Measurements from ENCODE around the gene ZNF775.

ZNF775 gene

DNA sequence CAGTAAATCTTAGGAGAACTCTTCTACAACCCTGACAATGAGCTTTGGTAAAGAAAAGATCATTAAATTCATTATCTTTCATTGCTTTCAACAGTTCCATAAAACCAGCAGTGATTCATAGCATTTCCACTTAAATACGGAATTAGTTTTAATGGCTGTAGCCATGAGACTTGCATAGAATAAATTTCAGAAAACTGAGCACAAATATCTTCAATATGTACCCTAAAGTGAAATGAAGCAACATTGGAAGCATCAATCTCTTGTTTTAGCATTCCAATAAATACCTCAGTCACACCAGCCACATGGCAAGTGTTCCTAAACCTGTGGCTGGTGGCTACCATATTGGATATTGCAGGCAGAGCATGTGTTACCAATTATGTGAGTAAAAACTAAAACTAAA is 34.1 kb upstream of the ZNF775 start:
- no peak for DNase-seq (ENCODE audit: extremely low read depth in 1 of 2, low read depth in 1 of 2)

DNA sequence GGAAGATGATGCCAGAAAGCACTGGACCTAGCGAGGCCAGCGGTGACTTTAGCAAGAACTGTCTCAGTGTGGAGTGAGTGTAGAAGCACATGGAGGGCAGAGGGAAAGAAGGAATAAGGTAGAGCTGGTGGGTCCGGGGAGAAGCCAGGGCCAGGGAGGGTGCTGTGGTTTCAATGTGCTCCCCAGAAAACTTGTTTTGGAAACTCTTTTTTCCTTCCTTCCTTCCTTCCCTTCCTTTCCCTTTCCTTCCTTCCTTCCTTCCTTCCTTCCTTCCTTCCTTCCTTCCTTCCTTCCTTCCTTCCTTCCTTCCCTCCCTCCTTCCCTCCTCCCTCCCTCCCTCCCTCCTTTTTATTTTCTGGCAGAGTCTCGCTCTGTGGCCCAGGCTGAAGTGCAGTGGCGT is 32.2 kb upstream of the ZNF775 start:
- DNase-seq (ENCODE audit: extremely low read depth in 1 of 2, low read depth in 1 of 2) = no peak

DNA sequence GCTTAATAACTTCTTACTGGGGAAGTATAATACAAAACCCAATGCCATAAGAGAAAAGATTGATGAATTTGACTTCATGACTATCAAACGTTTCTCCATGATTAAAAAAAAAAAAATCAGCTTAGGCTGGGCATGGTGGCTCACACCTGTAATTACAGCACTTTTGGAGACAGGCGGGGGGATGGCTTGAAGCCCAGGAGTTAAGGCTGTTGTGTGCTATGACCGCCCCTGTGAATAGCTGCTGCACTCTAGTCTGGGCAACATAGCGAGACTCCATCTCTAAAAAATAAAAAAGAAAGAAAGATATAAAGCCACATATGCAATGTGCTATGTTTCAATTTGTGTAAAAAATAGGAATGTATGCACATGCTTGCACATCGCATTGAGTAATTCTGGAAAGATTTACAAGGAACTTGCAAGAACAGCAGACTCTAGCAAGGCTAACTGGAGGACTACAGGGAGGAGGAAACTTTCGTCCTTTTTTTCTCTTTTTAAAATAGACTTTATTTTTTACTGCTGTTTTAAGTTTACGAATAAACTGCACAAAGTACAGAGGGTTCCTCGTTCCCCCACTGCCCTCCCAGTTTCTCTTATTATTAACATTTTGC is 27.4 kb upstream of the ZNF775 start:
- no peak for DNase-seq (ENCODE audit: extremely low read depth in 1 of 2, low read depth in 1 of 2)

DNA sequence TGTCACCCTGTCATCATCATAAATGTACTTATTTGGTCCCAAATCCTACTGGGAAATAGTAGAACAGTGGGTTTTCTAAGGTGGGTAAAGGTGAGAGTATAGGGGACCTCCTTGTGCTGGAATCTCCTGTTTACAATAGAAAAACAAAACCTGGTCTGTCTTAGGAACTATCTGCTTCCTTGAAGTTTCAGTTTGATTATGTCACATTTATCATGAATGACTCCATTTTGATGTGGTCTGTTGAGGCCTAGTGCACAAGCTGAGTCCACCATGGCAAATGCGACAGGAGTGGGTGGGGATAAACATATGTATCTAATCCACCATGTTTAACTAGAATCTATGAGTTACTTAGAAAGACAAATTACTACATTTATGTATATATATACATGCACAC is 23.5 kb upstream of the ZNF775 start:
- no peak for DNase-seq (ENCODE audit: extremely low read depth in 1 of 2, low read depth in 1 of 2)

DNA sequence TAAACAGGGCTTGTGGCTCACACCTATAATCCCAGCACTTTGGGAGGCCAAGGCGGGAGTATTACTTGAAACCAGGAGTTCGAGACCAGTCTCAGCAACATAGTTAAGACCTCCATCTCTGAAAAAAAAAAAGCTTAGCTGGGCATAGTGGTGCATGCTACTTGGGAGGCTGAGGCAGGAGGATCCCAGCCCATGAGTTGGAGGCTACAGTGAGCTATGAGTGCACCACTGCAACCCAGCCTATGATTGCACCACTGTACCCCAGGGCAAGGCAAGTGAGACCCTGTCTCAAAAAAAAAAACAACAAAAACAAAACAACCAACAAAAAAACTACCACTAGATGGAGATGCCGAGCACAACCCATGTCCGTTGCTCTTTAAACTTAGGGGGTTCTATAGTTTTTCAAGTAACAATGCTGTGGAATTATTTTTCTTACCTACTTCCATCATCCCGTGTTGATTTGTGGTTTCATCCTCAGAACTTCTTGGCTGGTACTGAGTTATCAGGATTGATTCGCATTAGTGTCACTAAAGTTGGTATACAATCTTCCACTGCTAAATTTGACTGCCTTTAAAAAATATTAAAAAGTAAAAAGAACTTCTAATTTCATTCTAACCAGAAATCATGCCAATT is 22.7 kb upstream of the ZNF775 start:
- no peak for DNase-seq (ENCODE audit: extremely low read depth in 1 of 2, low read depth in 1 of 2)

DNA sequence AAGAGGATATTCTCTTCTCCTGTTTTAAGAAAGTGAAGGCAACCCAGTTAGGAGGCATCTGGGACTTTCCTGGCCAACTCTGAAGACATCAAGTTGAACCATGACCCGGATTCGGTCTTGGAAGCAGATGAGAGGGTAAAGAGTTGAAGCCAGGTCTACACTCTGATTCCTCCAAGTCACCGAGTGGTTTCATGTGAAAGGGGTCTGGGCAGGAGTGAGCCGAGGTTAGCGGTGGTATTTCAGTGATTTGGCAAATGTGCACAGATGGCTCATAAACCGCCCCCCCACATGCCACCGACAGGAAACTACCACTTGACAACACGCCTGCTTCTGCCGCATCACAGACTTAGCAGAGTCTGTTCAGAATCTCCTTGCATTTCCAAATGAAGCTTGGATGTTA is 21.9 kb upstream of the ZNF775 start:
- DNase-seq (ENCODE audit: extremely low read depth in 1 of 2, low read depth in 1 of 2) = peak; percentile 53 to 59

DNA sequence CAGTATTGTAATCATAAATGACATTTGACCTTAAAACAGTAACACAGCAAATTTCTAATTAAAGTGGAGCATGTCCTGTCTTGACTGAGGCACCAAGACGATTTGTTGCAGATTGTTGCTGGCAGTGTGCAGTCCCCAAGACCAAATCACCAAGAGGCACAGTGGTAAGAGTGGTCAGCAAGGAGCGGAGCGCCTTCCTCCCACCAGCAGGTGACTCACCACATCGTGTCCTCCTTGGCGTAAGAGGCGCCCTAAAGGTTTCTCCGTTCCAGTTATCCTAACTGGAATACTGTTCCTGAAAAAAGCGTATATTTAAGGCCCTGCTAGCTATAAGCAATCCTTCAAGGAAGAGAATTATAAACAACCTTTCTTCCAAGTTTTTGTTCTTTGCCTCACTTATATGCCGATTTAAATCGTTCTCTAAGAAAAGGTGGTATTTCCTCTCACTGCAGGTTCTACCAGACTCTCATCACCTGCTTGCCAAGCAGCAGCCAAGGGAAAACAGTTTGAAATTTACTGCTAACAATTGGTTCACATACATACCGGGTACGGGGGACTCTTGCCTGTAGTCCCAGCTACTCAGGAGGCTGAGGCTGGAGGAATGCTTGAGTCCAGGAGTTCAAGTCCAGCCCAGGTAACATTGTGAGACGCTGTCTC is 21.2 kb upstream of the ZNF775 start:
- DNase-seq (ENCODE audit: extremely low read depth in 1 of 2, low read depth in 1 of 2) = no peak

DNA sequence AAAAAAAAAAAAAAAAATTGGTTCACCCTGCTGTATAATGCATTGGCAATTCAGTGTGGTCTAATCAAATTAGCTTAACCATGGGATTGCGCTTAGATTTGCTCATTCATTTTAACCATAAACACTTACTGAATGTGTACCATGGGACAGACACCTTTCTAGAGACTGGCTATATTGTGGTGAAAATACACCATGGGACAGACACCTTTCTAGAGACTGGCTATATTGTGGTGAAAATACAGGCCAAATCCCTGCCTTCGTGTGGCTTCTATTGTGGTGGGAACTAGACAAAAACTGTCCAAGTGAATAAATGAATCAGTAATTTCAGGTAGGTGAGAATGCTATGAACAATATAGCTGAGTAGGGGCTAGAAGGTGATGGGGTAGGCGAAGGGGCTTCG is 20.7 kb upstream of the ZNF775 start:
- no peak for DNase-seq (ENCODE audit: extremely low read depth in 1 of 2, low read depth in 1 of 2)

DNA sequence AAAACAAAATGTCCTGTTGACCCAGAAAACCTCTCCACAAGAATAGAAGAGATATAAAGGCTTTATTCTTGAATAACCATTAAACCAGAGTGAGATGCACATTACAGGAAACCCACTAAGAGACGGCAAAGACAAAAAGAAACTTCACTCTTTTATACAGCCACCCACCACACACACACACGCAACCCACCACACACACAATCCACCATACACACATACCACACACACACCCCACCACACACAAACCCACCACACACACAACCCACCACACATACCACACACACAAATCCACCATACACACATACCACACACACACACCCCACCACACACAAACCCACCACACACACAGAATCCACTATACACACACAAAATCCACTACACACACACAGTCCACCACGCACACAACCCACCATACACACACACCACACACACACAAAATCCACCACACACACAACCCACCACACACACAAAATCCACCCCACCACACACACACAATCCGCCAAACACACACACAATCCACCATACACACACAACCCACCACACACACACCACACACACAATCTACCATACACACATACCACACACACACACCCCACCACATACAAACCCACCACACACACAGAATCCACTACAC is 20.0 kb upstream of the ZNF775 start:
- no peak for DNase-seq (ENCODE audit: extremely low read depth in 1 of 2, low read depth in 1 of 2)

DNA sequence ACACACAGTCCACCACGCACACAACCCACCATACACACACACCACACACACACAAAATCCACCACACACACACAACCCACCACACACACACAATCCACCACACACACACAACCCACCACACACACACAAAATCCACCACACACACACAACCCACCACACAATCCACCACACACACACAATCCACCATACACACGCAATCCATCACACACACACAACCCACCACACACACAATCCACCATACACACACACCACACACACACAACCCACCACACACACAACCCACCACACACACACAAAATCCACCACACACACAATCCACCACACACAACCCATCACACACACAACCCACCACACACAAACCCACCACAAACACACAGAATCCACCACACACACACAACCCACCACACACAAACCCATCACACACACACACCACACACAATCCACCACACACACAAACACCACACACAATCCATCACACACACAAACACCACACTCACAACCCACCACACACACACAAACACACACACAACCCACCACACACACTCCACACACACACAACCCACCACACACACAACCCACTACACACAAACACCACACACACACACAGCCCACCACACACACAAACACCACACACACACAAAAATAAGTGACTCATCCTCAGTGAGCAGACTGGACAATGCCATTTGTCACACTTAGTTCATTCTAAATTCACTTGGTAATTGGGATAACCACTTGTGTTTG is 19.3 kb upstream of the ZNF775 start:
- no peak for DNase-seq (ENCODE audit: extremely low read depth in 1 of 2, low read depth in 1 of 2)

DNA sequence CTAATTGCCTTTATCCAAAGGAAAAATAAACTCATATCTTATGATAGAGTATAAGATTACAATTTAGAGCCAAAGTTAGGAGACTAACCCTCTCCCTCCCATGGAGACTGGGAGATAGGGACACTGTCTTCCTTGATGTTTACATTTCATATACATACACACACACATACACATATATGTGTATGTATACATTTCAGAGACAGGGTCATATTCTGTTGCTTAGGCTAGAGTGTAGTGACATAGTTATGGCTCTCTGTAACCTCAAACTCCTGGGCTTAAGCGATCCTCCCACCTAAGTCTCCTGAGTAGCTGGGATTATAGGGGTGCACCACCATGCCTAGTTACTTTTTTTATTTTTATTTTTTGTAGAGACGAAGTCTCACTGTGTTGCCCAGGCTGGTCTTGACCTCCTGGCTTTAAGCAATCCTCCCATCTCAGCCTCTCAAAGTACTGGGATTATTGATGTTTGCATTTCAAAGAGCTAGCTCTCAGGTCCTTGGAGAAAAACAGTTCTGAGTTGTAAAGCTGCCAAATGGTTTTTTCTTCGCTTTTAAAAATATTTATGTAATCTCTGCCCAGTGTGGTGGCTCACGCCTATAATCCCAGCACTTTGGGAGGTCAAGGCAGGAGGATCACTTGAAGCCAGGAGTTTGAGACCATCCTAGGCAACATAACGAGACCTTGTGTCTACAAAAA is 18.6 kb upstream of the ZNF775 start:
- DNase-seq (ENCODE audit: extremely low read depth in 1 of 2, low read depth in 1 of 2) = no peak

DNA sequence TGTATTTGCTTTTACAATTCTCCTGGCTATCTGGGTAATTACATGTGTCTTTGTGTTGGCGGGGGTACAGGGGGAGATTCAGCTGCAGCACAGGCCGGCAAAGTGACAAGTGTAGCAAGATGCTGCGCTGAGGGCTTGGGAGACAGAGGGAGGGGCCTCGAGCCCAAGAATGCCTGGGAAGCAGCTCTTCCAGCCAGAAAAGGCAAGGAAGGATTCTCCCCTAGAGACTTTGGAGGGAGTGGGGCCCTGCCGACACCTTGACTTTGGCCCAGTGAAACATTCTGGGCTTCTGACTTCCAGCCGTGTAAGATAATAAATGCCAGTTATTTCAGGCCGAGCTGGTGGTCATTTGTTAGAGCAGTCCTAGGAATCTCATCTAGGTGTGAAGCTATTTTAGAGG is 17.7 kb upstream of the ZNF775 start:
- DNase-seq (ENCODE audit: extremely low read depth in 1 of 2, low read depth in 1 of 2) = no peak

DNA sequence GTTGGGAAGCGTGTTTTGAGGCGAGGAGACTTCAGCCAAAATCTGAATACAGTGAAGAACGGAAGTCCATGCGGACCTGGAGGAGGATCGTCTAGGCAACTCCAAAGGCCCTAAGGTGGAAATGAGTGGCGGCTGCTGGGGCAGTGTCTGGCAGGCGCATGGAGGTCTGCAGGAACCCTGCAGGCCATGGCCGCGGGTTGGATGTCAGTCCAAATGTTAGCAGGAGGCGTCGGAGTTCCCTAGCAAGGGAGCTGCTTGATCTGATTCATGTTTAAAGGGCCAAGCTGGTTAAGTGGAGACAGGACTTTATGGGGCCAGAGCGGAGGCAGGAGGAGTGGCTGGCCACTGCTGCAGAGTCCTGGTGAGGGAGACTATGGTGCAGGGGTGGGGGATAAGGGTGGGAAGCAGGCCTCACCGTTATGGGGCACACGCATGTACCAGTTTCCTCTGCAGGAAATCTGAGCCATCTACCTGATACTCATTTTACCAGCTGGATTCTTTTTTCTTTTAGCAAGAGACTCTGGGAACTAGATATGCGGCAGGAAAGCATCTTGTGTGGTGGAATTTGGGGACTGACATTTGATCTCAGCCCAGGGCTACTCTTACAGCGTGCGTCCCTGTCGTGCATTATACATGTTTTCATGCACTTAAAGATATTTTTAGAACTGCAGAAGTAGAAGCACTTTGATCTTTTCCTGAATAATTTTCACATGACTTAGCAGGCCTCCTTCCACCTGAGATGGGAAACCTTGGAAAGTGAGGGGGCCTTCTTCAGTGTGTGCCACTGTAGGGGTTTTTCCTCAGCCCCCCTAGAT is 17.1 kb upstream of the ZNF775 start:
- DNase-seq (ENCODE audit: extremely low read depth in 1 of 2, low read depth in 1 of 2) = no peak

DNA sequence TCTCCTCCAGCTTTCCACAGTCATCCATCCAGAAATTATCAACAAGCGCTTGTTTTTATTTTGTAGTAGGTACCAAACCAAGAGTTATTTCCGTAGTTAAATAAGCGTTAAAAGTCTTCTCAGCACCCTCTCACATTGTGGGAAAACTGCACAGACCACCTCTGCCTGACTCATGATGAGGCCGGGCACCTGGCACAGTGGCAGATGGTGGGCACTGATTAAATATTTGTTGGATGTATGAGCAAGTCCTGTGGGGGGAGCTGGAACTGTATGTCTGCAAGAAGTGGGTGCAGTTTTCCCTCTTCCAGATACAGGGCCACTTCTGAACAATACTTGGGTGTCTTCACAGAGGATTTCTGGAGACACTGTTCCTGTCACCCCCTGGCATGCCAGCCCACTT is 15.8 kb upstream of the ZNF775 start:
- DNase-seq (ENCODE audit: extremely low read depth in 1 of 2, low read depth in 1 of 2) = no peak

DNA sequence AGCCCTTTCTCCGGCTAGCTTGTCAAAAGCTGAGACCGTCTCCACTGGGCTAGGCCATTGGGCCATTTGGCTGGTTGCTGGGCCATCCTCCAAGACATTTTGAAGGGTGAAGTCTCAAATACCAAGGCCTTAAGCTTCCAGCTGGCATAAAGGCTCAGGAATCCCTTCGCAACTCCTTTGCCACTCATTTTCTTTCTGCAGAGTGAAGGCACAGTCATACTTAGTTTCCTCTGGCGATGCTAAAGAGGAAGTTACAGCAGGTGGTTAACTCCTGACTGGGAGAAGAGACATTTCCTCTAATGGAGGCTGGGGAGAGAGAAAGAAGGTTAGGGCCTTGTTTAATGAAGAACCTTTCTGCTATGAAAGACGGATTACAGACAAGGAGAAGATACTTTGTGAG is 15.3 kb upstream of the ZNF775 start:
- no peak for DNase-seq (ENCODE audit: extremely low read depth in 1 of 2, low read depth in 1 of 2)

DNA sequence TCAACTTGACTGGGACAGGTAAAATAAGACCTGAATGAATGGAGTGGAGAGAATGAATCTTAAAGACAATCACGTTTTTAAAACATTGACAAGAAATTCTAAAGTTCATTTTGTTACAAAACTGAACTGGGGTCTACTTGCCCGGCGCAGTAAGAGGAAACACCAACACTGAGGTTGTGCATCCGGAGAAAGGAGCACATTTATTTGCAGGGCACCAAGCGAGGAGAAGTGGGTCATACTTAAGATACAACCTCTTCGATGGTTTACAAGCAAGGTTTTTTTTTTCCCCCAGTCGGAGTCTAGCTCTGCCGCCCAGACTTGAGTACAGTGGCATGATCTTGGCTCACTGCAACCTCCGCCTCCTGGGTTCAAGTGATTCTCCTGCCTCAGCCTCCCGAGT is 13.9 kb upstream of the ZNF775 start:
- DNase-seq (ENCODE audit: extremely low read depth in 1 of 2, low read depth in 1 of 2) = no peak

DNA sequence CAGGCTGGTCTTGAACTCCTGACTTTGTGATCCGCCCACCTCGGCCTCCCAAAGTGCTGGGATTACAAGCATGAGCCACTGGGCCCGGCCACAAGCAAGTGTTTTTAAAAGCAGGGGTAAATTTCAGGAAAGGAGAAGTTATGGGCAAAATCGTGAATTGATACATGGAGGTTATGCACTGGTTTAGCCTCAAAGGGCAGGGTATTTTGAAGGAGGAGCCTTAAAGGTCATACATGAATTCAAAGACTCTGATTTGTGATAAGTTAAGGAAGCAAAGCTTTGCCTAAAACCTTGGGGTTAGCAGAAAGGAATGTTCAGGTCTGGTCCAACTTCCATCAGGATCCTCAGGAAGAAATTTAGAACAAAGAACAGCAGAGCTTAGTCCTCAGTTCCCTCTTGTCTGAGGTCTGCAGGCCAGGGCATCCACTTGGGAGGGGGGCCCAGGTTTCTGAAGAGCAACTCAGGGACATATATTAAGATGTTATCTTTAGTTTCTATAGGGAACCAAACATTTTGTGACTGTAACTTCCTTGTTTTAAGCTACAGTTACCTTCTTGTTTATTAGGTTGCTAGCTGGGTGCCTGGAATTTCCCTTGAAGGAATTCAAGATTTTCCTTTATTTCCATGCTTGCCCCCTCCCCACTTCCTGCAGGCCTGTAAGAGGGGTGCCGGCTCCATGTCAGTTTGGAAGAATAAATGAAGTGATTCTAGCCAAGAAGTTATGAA is 13.3 kb upstream of the ZNF775 start:
- DNase-seq (ENCODE audit: extremely low read depth in 1 of 2, low read depth in 1 of 2) = no peak

DNA sequence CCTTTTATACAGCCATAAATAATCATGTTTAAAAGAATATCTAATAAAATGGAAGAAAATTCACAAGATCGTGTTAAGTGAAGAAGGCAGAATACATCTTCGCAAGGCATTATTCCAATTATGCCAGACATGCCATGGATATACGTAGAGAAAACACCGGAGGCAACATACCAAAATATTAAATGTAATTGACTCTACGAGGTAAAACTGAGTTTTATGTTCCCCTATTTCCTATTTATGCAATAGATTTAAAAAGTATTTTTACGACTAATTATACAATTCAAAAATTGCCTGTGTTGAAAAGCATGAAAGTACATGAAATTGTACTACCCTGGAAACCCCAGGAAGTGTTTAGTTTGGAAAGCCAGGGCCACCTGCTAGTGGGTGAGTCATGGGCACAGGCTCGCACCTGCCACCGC is 11.4 kb upstream of the ZNF775 start:
- no peak for DNase-seq (ENCODE audit: extremely low read depth in 1 of 2, low read depth in 1 of 2)
